T follicular helper cell (primary cell): Measurements from ENCODE around the gene HES4.
"Not testable (repeated sequence)": the region's sequence is repeated elsewhere in the genome, so short reads cannot be mapped to it uniquely, and the experiment has no call there.

Experiments used
- DNase-seq: peaks from one replicate; pipeline ENCODE4 v3.0.0-alpha.2; 2020; ENCODE audit warnings: low read depth

HES4 gene

GRCh38 chr1:1018321-1018685, 18.4 kb upstream of the HES4 start:
- not testable (repeated sequence) for DNase-seq

- DNase-seq: not testable (repeated sequence)
Observed at GRCh38 chr1:1017397-1018320, 17.8 kb upstream of the HES4 start.

- no peak for DNase-seq
Observed at GRCh38 chr1:1014799-1015681, 15.1 kb upstream of the HES4 start.

- DNase-seq: no peak
Observed at GRCh38 chr1:1013922-1014648, 14.2 kb upstream of the HES4 start.

GRCh38 chr1:1013105-1013921, 13.4 kb upstream of the HES4 start, which contains the start of gene ISG15:
Gene ISG15 (plus strand): TSS chr1:1013497. CDS start chr1:1013574, 77 bp downstream.
- peak; percentile 83 for DNase-seq

GRCh38 chr1:1012736-1013104, 12.8 kb upstream of the HES4 start:
- DNase-seq: not testable (repeated sequence)

- DNase-seq: no peak
Observed at GRCh38 chr1:1011396-1011949, 11.6 kb upstream of the HES4 start.

- not testable (repeated sequence) for DNase-seq
Observed at GRCh38 chr1:1010131-1010530, 10.2 kb upstream of the HES4 start.

- no peak for DNase-seq
Observed at GRCh38 chr1:1006305-1007159, 6.6 kb upstream of the HES4 start.

- no peak for DNase-seq
Observed at GRCh38 chr1:1005774-1006304, 5.9 kb upstream of the HES4 start.

- DNase-seq: no peak
Observed at GRCh38 chr1:1004780-1005697, 5.1 kb upstream of the HES4 start.

GRCh38 chr1:1004420-1004779, 4.5 kb upstream of the HES4 start:
- no peak for DNase-seq

- DNase-seq: no peak
Observed at GRCh38 chr1:1003618-1004419, 3.9 kb upstream of the HES4 start.

GRCh38 chr1:1001057-1001783, 1.3 kb upstream of the HES4 start:
- no peak for DNase-seq

- peak; percentile 69 for DNase-seq
Observed at GRCh38 chr1:1000357-1001056, 610 bp upstream of the HES4 start.

GRCh38 chr1:998995-999724, 737 bp downstream of the HES4 start:
- no peak for DNase-seq
